Testis (tissue), 3 donors: ENCODE measurements around the gene PCLAF. TPM values are rescaled to one million over a fixed set of nuclear protein-coding genes. Genes with fewer than 3 reads are reported as not detected.
"Not testable (repeated sequence)": the region's sequence is repeated elsewhere in the genome, so short reads cannot be mapped to it uniquely, and the experiment has no call there.

Experiments used
- DNase-seq: peaks from one replicate; pipeline ENCODE4 v3.0.0-alpha.2; 2019
- H3K27ac ChIP-seq, 2 donors: fragments of 200-600 bp; sonication (generic); one replicate each; pipeline ENCODE4 v1.5.1; 2019
- H3K27me3 ChIP-seq: fragments of 200-600 bp; sonication (generic); one replicate; pipeline ENCODE4 v1.5.1; 2019
- H3K36me3 ChIP-seq: fragments of 200-600 bp; sonication (generic); one replicate; pipeline ENCODE4 v1.5.1; 2017; ENCODE audit warnings: low read depth; ENCODE audit errors: missing control alignments
- H3K4me1 ChIP-seq: fragments of 200-600 bp; sonication (generic); one replicate; pipeline ENCODE4 v1.5.1; 2019
- H3K4me3 ChIP-seq, 2 donors: fragments of 200-600 bp; sonication (generic); one replicate each; pipeline ENCODE4 v1.5.1; 2017 to 2019
- H3K9me3 ChIP-seq: fragments of 200-600 bp; sonication (generic); one replicate; pipeline ENCODE4 v1.5.1; 2017
- POLR2A ChIP-seq: fragments of 450-650 bp; IDR thresholded peaks from one replicate; pipeline ENCODE4 v1.6.1; 2017; ENCODE audit warnings: antibody characterized with exemption, mild to moderate bottlenecking, moderate library complexity
- WGBS, 2 donors: methylation state at CpG; one replicate each; pipeline ENCODE4 v1.1.5; 2018; 5-methylcytosine and 5-hydroxymethylcytosine counted together
- intact Hi-C: fragments of 100-400 bp; cut with DNase I; formaldehyde crosslinking; loops from one replicate; pipeline ENCODE4 v1.15.1; 2023; ENCODE audit warnings: low total_unique reads
- polyA plus RNA-seq: library from polyadenylated mRNA; stranded (reverse); fragments of 350-450 nt; fragmentation: Illumina TruSeq; extraction: RNeasy Lipid Tissue Mini Kit (QIAGEN cat#74804); gene quantifications from one replicate; pipeline ENCODE4 v1.2.3, GENCODE V29; 2014; ENCODE audit warnings: low read depth, low replicate concordance; ENCODE audit not compliant: insufficient read depth
- total RNA-seq, 2 donors: library from RNA; depleted of rRNA; stranded (reverse); fragments of >200 nt; gene quantifications; one replicate each; pipeline ENCODE4 v1.2.3, GENCODE V29; 2016
- TF ChIP-seq, protein P1 (sequence below), 3 experiments: fragments of 450-650 bp in 2 of 3; fragments of 200-600 bp in 1 of 3; sonication (generic) in 1 of 3; IDR thresholded peaks; one replicate each; pipeline ENCODE4 v1.5.1; 2016 to 2019; ENCODE audit warnings: antibody characterized with exemption in 3 of 3, mild to moderate bottlenecking in 2 of 3, moderate library complexity in 1 of 3

The PCLAF gene
- total and polyA plus RNA-seq, 3 donors from 2014 or later, result 6.0 to 19.5 (median 10.9) TPM

DNA sequence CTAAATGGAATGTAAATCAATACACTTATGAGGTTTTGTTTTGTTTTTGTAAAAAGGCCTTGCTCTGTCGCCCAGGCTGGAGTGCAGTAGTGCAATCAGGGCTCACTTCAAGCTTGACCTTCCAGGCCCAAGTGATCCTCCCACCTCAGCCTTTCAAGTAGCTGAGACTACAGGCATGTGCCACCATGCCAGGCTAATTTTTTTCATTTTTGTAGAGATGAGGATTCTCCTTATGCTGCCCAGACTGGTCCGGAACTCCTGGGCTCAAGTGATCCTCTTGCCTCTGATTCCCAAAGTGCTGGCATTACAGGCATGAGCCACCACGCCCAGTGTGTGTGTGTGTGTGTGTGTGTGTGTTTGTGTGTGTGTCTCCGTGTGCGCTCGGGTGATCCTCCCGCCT, 5.0 kb upstream of the PCLAF start:
- WGBS, 2 donors, result 76 to 79% methylated on average over 7 of the region's 7 CpGs
- Histone ChIP-seq H3K27ac (no peak overlapping the region), H3K4me1 (peaks cover 4% of the 10 kb centered on the region), H3K36me3 (no peaks in the 10 kb centered on the region), H3K4me3 (no peak overlapping the region), H3K27me3 (no peaks in the 10 kb centered on the region), H3K9me3 (no peaks in the 10 kb centered on the region)
- no peak for TF ChIP-seq POLR2A
- TF ChIP-seq, protein P1, sequence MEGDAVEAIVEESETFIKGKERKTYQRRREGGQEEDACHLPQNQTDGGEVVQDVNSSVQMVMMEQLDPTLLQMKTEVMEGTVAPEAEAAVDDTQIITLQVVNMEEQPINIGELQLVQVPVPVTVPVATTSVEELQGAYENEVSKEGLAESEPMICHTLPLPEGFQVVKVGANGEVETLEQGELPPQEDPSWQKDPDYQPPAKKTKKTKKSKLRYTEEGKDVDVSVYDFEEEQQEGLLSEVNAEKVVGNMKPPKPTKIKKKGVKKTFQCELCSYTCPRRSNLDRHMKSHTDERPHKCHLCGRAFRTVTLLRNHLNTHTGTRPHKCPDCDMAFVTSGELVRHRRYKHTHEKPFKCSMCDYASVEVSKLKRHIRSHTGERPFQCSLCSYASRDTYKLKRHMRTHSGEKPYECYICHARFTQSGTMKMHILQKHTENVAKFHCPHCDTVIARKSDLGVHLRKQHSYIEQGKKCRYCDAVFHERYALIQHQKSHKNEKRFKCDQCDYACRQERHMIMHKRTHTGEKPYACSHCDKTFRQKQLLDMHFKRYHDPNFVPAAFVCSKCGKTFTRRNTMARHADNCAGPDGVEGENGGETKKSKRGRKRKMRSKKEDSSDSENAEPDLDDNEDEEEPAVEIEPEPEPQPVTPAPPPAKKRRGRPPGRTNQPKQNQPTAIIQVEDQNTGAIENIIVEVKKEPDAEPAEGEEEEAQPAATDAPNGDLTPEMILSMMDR (IDR thresholded peaks at IDR 0.05), result no peak
- intact Hi-C loops, result no loop called here
- DNase-seq, result no peak

DNA sequence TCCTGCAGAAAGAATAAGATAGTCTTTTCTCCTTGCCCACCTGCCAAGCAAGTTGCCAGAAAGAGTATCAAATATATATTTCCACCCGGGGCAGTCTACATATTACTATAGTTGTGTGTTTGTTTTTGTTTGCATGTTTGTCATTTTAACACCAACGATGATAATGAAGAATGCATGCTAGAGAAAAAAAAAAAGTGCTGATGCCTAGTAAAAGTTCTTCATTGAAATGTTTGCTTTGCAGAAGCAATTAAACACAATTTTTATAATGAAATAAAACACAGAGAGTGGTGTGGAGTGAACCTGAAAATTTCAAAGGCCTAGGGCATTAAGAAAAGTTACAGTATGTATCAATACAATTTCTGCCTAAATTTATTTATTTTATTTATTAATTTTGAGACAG, 2.5 kb upstream of the PCLAF start:
- peaks cover 4% of the 10 kb centered on the region for H3K4me1 ChIP-seq
- no peak overlapping the region for H3K27ac ChIP-seq
- H3K36me3 ChIP-seq, result no peaks in the 10 kb centered on the region
- DNase-seq, result no peak
- TF ChIP-seq POLR2A, result no peak
- TF ChIP-seq, protein P1 (IDR thresholded peaks at IDR 0.05), result no peak
- 88 to 90% methylated on average over 2 of the region's 2 CpGs for WGBS, 2 donors
- intact Hi-C loops, result no loop called here
- no peak overlapping the region for H3K4me3 ChIP-seq
- no peaks in the 10 kb centered on the region for H3K9me3 ChIP-seq
- H3K27me3 ChIP-seq, result no peaks in the 10 kb centered on the region

DNA sequence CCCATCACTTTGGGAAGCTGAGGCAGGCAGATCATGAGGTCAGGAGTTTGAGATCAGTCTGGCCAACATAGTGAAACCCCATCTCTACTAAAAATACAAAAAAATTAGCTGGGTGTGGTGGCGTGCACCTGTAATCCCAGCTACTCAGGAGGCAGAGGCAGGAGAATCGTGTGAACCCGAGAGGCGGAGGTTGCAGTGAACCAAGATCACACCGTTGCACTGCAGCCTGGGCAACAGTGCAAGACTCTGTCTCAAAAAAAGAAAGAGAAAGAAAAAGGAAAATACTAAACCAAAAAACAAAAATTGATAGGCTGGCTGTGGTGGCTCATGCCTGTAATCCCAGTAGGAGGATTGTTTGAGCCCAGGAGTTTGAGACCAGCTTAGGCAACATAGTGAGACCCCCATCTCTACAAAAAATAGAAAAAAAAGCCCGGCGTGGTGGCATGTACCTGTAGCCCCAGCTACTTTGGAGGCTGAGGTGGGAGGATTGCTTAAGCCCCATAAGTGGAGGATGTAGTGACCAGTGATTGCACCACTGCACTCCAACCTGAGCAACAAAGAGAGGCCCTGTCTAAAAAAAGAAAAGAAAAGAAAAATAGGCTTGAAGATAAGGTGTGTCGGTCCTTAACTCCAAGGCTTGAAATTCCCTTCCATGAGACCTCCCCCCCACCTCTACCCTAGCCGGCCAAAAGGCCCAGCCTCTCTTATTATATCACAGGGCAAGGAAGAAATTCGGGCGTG, 941 bp downstream of the PCLAF start:
- H3K36me3 ChIP-seq, H3K9me3 ChIP-seq, H3K4me1 ChIP-seq, intact Hi-C loops, H3K27me3 ChIP-seq, DNase-seq, H3K27ac ChIP-seq: not testable (repeated sequence)
- peak overlapping the region in 1 of 2 donors; percentile 50 for H3K4me3 ChIP-seq
- 54 to 61% methylated on average over 11 of the region's 11 CpGs for WGBS, 2 donors

DNA sequence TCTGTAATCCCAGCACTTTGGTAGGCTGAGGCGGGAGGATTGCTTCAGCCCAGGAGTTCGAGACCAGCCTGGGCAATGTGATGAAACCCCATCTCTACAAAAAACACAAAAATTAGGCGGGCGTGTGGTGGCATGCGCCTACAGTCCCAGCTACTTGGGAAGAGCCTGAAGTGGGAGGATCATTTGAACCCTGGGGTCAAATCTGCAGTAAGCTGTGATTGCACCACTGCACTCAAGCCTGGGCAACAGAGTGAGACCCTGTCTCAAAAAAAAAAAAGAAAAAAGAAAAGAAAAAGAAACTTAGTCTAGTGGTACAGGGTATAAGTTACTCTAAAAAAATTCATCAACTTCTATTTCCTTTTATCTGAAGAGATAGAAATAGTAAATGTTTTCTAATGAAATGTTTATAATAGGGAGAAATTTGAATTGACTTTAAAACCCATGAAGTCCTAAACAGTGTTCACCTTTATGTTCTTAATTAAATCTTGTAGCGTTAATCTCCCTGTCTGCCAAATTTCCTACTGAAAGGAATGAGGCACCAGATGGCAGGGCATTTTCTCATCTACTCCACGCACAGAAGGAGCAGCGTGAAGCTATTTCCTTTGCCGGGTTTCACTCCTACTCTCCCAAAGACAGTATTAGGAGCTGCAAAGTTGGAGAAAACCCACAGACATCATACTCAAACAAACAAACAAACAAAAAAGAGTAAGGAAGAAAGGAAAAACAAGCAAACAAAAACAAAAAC, 1.9 kb downstream of the PCLAF start:
- WGBS, 2 donors, result 68 to 70% methylated on average over 9 of the region's 9 CpGs
- Histone ChIP-seq H3K4me1 (peaks cover 4% of the 10 kb centered on the region), H3K4me3 (no peak overlapping the region), H3K27ac (no peak overlapping the region), H3K36me3 (no peaks in the 10 kb centered on the region), H3K9me3 (no peaks in the 10 kb centered on the region), H3K27me3 (no peaks in the 10 kb centered on the region)
- intact Hi-C loops, result no loop called here
- no peak for TF ChIP-seq POLR2A
- TF ChIP-seq, protein P1 (IDR thresholded peaks at IDR 0.05), result no peak
- DNase-seq, result no peak

DNA sequence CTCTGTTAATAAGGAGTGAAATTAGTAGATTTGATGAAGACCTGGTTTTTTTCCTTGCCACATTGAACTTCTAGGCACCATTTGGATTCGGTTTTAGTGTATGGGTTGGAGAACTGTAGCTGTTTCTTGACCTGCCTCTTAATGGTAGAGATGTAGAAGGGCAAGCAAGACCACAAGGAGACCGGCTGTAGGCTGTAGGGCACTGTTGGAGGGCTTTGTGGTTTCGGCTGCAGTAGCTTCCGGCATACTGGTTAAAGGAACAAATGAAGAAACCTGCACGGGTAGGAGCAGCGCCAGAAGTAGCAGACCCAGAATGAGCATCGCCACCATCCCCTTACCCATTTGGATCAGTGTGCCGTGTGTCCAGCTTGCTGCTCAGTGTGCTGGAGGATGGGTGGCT, 7.9 kb downstream of the PCLAF start:
- 91 to 95% methylated on average over 8 of the region's 8 CpGs for WGBS, 2 donors
- TF ChIP-seq POLR2A, result no peak
- TF ChIP-seq, protein P1 (IDR thresholded peaks at IDR 0.05), result no peak
- DNase-seq, result no peak
- H3K4me3 ChIP-seq, result no peak overlapping the region
- H3K27ac ChIP-seq, result no peak overlapping the region
- intact Hi-C loops, result no loop called here
- no peaks in the 10 kb centered on the region for H3K36me3 ChIP-seq
- H3K9me3 ChIP-seq, result no peaks in the 10 kb centered on the region
- no peaks in the 10 kb centered on the region for H3K4me1 ChIP-seq
- H3K27me3 ChIP-seq, result no peaks in the 10 kb centered on the region

DNA sequence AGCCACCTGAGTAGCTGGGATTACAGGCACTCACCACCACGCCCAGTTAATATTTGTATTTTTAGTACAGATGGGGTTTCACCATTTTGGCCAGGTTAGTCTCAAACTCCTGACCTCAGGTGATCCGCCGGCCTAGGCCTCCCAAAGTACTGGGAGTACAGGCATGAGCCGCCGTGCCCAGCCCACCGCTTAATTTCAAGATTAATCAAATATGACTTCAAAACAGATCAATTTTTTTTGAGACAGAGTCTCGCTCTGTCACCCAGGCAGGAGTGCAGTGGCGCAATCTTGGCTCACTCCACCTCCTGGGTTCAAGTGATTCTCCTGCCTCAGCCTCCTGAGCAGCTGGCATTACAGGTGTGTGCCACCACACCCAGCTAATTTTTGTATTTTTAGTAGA, 9.9 kb downstream of the PCLAF start:
- H3K36me3 ChIP-seq, H3K4me1 ChIP-seq, DNase-seq, H3K27me3 ChIP-seq, H3K4me3 ChIP-seq, H3K9me3 ChIP-seq, H3K27ac ChIP-seq, intact Hi-C loops: not testable (repeated sequence)
- WGBS, 2 donors, result 97% methylated on average over 8 of the region's 8 CpGs
